CD4-positive, CD25-positive, alpha-beta regulatory T cell (primary cell): Measurements from ENCODE around the gene DNTTIP2. TPM values are rescaled to one million over a fixed set of nuclear protein-coding genes. Genes with fewer than 3 reads are reported as not detected.

Experiments used
- ATAC-seq, 2 donors: fragments of 150-1000 bp; cut with Tn5 transposase; one replicate each; pipeline ENCODE4 v1.10.0; 2021; ENCODE audit warnings: low read depth in 2 of 2, moderate number of reproducible peaks in 2 of 2, moderate library complexity in 1 of 2
- DNase-seq, 3 donors: peaks; one replicate each; pipeline versions ENCODE4 v3.0.0 to v3.0.0-alpha.2; 2012 to 2022; ENCODE audit warnings: mixed read lengths in 1 of 3
- H3K27ac ChIP-seq: one replicate; pipeline ENCODE4 v1.7.0; 2013; ENCODE audit warnings: mild to moderate bottlenecking, low read length; ENCODE audit not compliant: insufficient read depth, poor library complexity, severe bottlenecking
- H3K27me3 ChIP-seq: one replicate; pipeline ENCODE4 v1.7.0; 2013; ENCODE audit warnings: low read length; ENCODE audit not compliant: control insufficient read depth, insufficient read depth
- H3K36me3 ChIP-seq: one replicate; pipeline ENCODE4 v1.7.0; 2013; ENCODE audit warnings: mild to moderate bottlenecking, low read length, moderate library complexity; ENCODE audit not compliant: control insufficient read depth, insufficient read depth
- H3K4me1 ChIP-seq: 2 replicates; pipeline ENCODE4 v1.7.0; 2013; ENCODE audit warnings: mild to moderate bottlenecking, low read length; ENCODE audit not compliant: insufficient read depth, control insufficient read depth, poor library complexity, severe bottlenecking
- H3K4me3 ChIP-seq: one replicate; pipeline ENCODE4 v1.7.0; 2013; ENCODE audit warnings: low read depth, mild to moderate bottlenecking, low read length, moderate library complexity
- H3K9me3 ChIP-seq, 2 experiments: 1 replicate in 1 of 2; 2 replicates in 1 of 2; pipeline ENCODE4 v1.7.0; 2013; ENCODE audit warnings: low read length in 2 of 2, mild to moderate bottlenecking in 1 of 2, moderate library complexity in 1 of 2; ENCODE audit not compliant: control insufficient read depth in 2 of 2
- H3K27ac Mint-ChIP-seq, 3 donors: one replicate each; pipeline ENCODE4 v1.8.0; 2020 to 2022; ENCODE audit warnings: mild to moderate bottlenecking in 3 of 3, mixed read lengths in 3 of 3, moderate library complexity in 2 of 3
- H3K27me3 Mint-ChIP-seq: one replicate; pipeline ENCODE4 v1.8.0; 2022; ENCODE audit warnings: mild to moderate bottlenecking, mixed read lengths
- H3K36me3 Mint-ChIP-seq: one replicate; pipeline ENCODE4 v1.8.0; 2020; ENCODE audit warnings: mixed read lengths
- H3K4me1 Mint-ChIP-seq, 4 donors: one replicate each; pipeline ENCODE4 v1.8.0; 2020 to 2022; ENCODE audit warnings: mixed read lengths in 4 of 4, mild to moderate bottlenecking in 1 of 4
- H3K4me3 Mint-ChIP-seq, 4 donors: one replicate each; pipeline ENCODE4 v1.8.0; 2020 to 2022; ENCODE audit warnings: mild to moderate bottlenecking in 4 of 4, mixed read lengths in 4 of 4, moderate library complexity in 3 of 4
- H3K9me3 Mint-ChIP-seq, 7 donors: one replicate each; pipeline ENCODE4 v1.8.0; 2020 to 2022; ENCODE audit warnings: mixed read lengths in 7 of 7, mild to moderate bottlenecking in 3 of 7, moderate library complexity in 2 of 7
- polyA plus RNA-seq, 4 donors: library from polyadenylated mRNA; unstranded; fragments of 300-500 nt; fragmentation: Illumina TruSeq; gene quantifications; one replicate each; pipeline ENCODE4 v1.2.3, GENCODE V29; 2021
- total RNA-seq: library from RNA; stranded (reverse); gene quantifications from one replicate; pipeline ENCODE4 v1.2.3, GENCODE V29; 2022

DNTTIP2 gene
- total and polyA plus RNA-seq, 5 donors from 2014 or later = 70.4 to 87.2 (median 74.2) TPM

DNA sequence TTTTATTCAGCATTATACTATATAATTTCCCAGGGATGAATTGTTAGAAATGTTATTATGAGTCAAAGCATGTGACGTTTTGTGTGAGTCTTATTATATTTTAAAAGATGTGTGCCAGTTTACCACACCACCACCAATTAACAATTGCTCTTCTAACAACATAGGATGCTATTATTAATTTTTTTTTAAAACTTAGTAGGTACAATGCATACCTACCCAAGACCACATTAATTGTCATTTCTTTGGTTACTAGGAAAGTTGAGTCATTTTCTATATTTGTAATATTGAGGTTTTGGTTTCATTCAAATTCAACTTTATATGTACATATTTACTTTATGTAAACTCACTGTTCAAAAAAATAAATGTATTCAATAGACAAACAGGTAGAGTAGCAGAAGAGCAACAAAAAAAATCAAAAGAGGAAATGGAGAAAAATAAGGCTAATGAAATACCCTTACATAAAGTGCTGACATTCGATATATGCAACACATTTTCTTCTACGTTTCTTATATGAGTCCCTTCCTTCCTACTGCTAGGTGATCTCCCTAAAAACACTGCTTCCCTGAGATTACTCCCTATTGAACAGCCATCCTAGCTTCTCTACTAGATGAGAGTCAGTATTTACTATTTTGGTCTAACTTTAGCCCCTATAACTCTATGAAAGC, 20.7 kb upstream of the DNTTIP2 start:
- Histone ChIP-seq H3K4me1 (peaks cover 4% of the 10 kb centered on the region), H3K9me3 (no peaks in the 10 kb centered on the region), H3K36me3 (peaks cover 19% of the 10 kb centered on the region), H3K27ac (no peak overlapping the region), H3K27me3 (no peaks in the 10 kb centered on the region), H3K4me3 (no peak overlapping the region)
- DNase-seq (no peak), ATAC-seq (no peak)
- H3K27ac Mint-ChIP-seq = no peak overlapping the region
- no peaks in the 10 kb centered on the region for H3K9me3 Mint-ChIP-seq
- peaks cover 11% of the 10 kb centered on the region for H3K36me3 Mint-ChIP-seq
- H3K4me1 Mint-ChIP-seq = peaks cover 10 to 12% (median 10%) of the 10 kb centered on the region in 4 donors
- no peaks in the 10 kb centered on the region for H3K27me3 Mint-ChIP-seq
- H3K4me3 Mint-ChIP-seq = no peak overlapping the region

- Histone ChIP-seq H3K27me3 (no peaks in the 10 kb centered on the region), H3K9me3 (no peaks in the 10 kb centered on the region), H3K4me3 (no peak overlapping the region), H3K36me3 (peaks cover 12% of the 10 kb centered on the region), H3K27ac (no peak overlapping the region), H3K4me1 (no peaks in the 10 kb centered on the region)
- Mint-ChIP-seq H3K4me3 (no peak overlapping the region), H3K9me3 (no peaks in the 10 kb centered on the region), H3K4me1 (peaks cover 0 to 4% (median 0%) of the 10 kb centered on the region in 4 donors), H3K27me3 (no peaks in the 10 kb centered on the region), H3K36me3 (peaks cover 17% of the 10 kb centered on the region), H3K27ac (no peak overlapping the region)
- ATAC-seq (no peak), DNase-seq (no peak)
These were observed 9.9 kb upstream of the DNTTIP2 start for GRCh38 chr1:93888900-93889299.

GRCh38 chr1:93882269-93882668, 3.3 kb upstream of the DNTTIP2 start:
- H3K36me3 ChIP-seq = no peaks in the 10 kb centered on the region
- H3K4me3 ChIP-seq = no peak overlapping the region
- DNase-seq (no peak), ATAC-seq (no peak)
- H3K4me1 ChIP-seq = peaks cover 19% of the 10 kb centered on the region
- Mint-ChIP-seq H3K36me3 (peaks cover 6% of the 10 kb centered on the region), H3K9me3 (peaks cover 0 to 2% (median 0%) of the 10 kb centered on the region in 7 donors), H3K4me1 (peaks cover 12 to 29% (median 20%) of the 10 kb centered on the region in 4 donors), H3K4me3 (no peak overlapping the region), H3K27me3 (no peaks in the 10 kb centered on the region), H3K27ac (no peak overlapping the region)
- H3K27me3 ChIP-seq = no peaks in the 10 kb centered on the region
- no peak overlapping the region for H3K27ac ChIP-seq
- no peaks in the 10 kb centered on the region for H3K9me3 ChIP-seq

DNA sequence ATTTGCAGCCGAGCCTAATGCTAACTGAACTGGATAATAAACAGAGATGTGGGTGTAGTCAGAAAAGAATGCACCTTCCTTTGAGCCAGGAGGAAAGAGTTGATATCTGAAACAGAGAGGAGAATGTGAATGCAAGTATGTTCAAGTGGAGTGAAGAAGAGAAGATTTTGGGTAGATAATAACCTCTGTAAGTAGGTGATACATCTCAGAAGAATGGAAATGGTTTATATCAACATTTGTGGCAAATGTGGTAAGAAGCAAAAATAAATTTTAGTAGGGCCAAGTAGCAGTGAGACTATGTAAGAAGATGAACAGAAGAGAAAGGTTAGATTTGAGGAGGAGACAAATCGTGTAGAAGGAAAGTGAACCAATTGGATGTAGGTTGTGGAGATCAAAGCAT, 1.7 kb upstream of the DNTTIP2 start:
- H3K27ac ChIP-seq = no peak overlapping the region
- Mint-ChIP-seq H3K27me3 (no peaks in the 10 kb centered on the region), H3K9me3 (peaks cover 0 to 2% (median 0%) of the 10 kb centered on the region in 7 donors), H3K27ac (peak overlapping the region; percentile 8 to 89 (median 71)), H3K4me3 (peak overlapping the region; percentile 25 to 76 (median 48)), H3K4me1 (peaks cover 17 to 41% (median 30%) of the 10 kb centered on the region in 4 donors), H3K36me3 (peaks cover 14% of the 10 kb centered on the region)
- H3K9me3 ChIP-seq = no peaks in the 10 kb centered on the region
- no peak overlapping the region for H3K4me3 ChIP-seq
- DNase-seq (no peak), ATAC-seq (no peak)
- H3K36me3 ChIP-seq = peaks cover 13% of the 10 kb centered on the region
- peaks cover 33% of the 10 kb centered on the region for H3K4me1 ChIP-seq
- no peaks in the 10 kb centered on the region for H3K27me3 ChIP-seq

DNA sequence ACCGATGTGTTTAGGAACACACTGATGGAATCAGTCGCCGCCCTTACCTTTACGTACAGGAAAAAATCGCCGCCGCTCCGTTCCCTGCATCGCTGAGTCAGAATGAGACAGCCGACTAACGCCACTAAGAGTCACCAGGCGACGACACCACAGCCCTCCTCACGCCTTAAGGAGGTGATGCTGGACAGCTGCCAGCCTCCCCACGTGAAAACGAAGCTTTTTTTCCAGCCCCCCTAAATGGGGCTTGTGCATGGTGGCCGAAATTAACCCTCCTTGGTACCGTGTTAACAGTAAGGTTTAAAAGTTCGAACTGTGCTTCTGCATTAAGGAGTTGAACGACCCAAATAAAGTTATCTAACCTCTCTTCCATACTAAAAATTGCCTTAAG, 511 bp downstream of the DNTTIP2 start:
- H3K36me3 Mint-ChIP-seq = peaks cover 32% of the 10 kb centered on the region
- H3K27me3 Mint-ChIP-seq = no peaks in the 10 kb centered on the region

DNA sequence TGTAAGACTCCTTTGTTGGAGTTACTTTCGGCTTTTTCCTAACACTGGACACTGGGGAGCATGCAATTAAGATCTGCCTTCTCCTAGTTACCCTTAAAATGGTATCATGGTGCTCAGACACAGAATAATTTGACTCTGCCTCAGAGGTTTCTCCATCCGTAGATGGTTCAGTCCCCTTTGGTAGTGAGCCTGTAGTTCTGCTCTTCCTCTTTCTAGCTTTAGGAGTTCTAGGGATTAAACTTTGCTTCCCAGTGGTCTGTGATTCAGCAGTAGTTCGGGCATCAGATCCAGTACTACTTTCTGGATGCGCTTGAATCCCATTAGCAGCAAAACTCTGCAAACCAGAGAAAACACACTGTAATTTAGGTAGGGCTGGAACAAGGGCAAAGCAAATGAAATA, 1.5 kb downstream of the DNTTIP2 start:
- no peaks in the 10 kb centered on the region for H3K27me3 ChIP-seq
- peaks cover 33% of the 10 kb centered on the region for H3K4me1 ChIP-seq
- Mint-ChIP-seq H3K27ac (peak overlapping the region in 2 of 3 donors; percentile 99), H3K9me3 (peaks cover 0 to 2% (median 0%) of the 10 kb centered on the region in 7 donors), H3K27me3 (no peaks in the 10 kb centered on the region), H3K4me1 (peaks cover 13 to 56% (median 43%) of the 10 kb centered on the region in 4 donors), H3K36me3 (peaks cover 30% of the 10 kb centered on the region), H3K4me3 (peak overlapping the region; percentile 92 to 100 (median 98))
- DNase-seq (no peak), ATAC-seq (no peak)
- H3K27ac ChIP-seq = peak overlapping the region; percentile 91
- H3K36me3 ChIP-seq = peaks cover 45% of the 10 kb centered on the region
- no peaks in the 10 kb centered on the region for H3K9me3 ChIP-seq
- peak overlapping the region; percentile 100 for H3K4me3 ChIP-seq

More for the DNA sequence above, 511 bp downstream of the DNTTIP2 start:
- DNase-seq (peak in 2 of 3 donors; percentile 39 to 49), ATAC-seq (peak; percentile 27 to 33)
- Mint-ChIP-seq H3K9me3 (peaks cover 0 to 2% (median 0%) of the 10 kb centered on the region in 7 donors), H3K4me1 (peaks cover 17 to 59% (median 43%) of the 10 kb centered on the region in 4 donors), H3K27ac (peak overlapping the region; percentile 92 to 99 (median 99)), H3K4me3 (peak overlapping the region; percentile 92 to 100 (median 98))
- Histone ChIP-seq H3K27ac (peak overlapping the region; percentile 91), H3K4me1 (peaks cover 33% of the 10 kb centered on the region), H3K4me3 (peak overlapping the region; percentile 100), H3K36me3 (peaks cover 36% of the 10 kb centered on the region), H3K27me3 (no peaks in the 10 kb centered on the region), H3K9me3 (no peaks in the 10 kb centered on the region)

GRCh38 chr1:93876244-93876643, 2.8 kb downstream of the DNTTIP2 start:
- Mint-ChIP-seq H3K4me1 (peaks cover 13 to 56% (median 43%) of the 10 kb centered on the region in 4 donors), H3K27ac (peak overlapping the region in 2 of 3 donors; percentile 21 to 99), H3K4me3 (peak overlapping the region; percentile 69 to 98 (median 95)), H3K36me3 (peaks cover 41% of the 10 kb centered on the region), H3K9me3 (peaks cover 0 to 2% (median 0%) of the 10 kb centered on the region in 7 donors), H3K27me3 (no peaks in the 10 kb centered on the region)
- no peak for DNase-seq
- peaks cover 33% of the 10 kb centered on the region for H3K4me1 ChIP-seq
- no peak overlapping the region for H3K27ac ChIP-seq
- no peaks in the 10 kb centered on the region for H3K27me3 ChIP-seq
- H3K4me3 ChIP-seq = peak overlapping the region; percentile 100
- H3K36me3 ChIP-seq = peaks cover 58% of the 10 kb centered on the region
- no peaks in the 10 kb centered on the region for H3K9me3 ChIP-seq
- no peak for ATAC-seq
